Activated T-cell treated with anti-CD3 and anti-CD28 coated beads, Interleukin-2, amount 50 U/mL, for 72 hours (primary cell): Measurements from ENCODE around the gene C4orf54. TPM values are rescaled to one million over a fixed set of nuclear protein-coding genes. Genes with fewer than 3 reads are reported as not detected.

Experiments
- total RNA-seq, 2 donors: library from RNA; stranded (reverse); gene quantifications; one replicate each; pipeline ENCODE4 v1.2.3, GENCODE V29; 2022

C4orf54 gene
- total RNA-seq, 2 donors from 2014 or later, result not detected

Other genes with a start within 250 kb of the C4orf54 start
- not detected for gene ADH7, start 222.5 kb downstream of the C4orf54 start, total RNA-seq
- gene C4orf17, start 146.8 kb downstream of the C4orf54 start, total RNA-seq, result under 1 TPM in 1 of 2 donors, not detected in 1; 0.09 TPM
- 1 to 10 TPM; 6.1 to 9.1 TPM for gene TRMT10A, start 93.8 kb downstream of the C4orf54 start, total RNA-seq
- under 1 TPM; 0.29 to 0.83 TPM for gene MTTP, start 83.0 kb downstream of the C4orf54 start, total RNA-seq
- gene DAPP1, start 159.0 kb upstream of the C4orf54 start, total RNA-seq, result 10 to 100 TPM; 40.7 to 48.1 TPM
- 10 to 100 TPM; 20.7 to 23.3 TPM for gene LAMTOR3, start 236.6 kb upstream of the C4orf54 start, total RNA-seq